ENCODE data around the gene CINP. TPM values are rescaled to one million over a fixed set of nuclear protein-coding genes. Genes with fewer than 3 reads are reported as not detected.

CINP gene
- total and polyA plus RNA-seq, 2 of the 8 experiments (the other 6 are each of a cell fraction or from before 2014, with no cell fraction given) = 47.8 to 51.6 TPM

DNA sequence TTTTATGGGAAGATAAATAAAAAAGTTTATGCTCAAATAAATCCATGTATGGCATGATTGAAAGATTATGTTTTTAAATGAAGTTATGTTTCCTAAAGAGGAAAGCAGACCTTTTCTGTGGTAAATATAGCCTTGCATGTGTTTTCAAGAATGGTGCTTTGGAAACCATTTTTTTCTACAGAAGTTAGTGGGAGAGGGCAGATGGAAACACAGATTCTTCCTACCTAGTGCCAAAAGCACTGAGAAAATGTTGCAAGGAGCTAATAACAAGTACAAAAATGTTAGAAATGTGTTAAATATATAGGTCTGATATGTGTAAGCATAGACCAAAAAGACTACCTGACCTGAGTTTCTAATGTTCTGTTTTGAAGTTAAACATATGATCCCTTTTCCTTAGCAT, 24.4 kb upstream of the CINP start:
- H3K27me3 ChIP-seq (replicated peaks in 1 of 4; ENCODE audit: control insufficient read depth in 3 of 4, extremely low read depth in 1 of 4, insufficient read depth in 3 of 4, low read length in 3 of 4) = no peaks in the 10 kb centered on the region
- no peak for FAIRE-seq
- H3K9me3 ChIP-seq (ENCODE audit: insufficient read depth in 2 of 2, low read depth in 1 of 2, low read length in 1 of 2) = no peaks in the 10 kb centered on the region
- no peak overlapping the region for H3K9ac ChIP-seq (replicated peaks in 1 of 4; ENCODE audit: extremely low read depth in 1 of 4, low read depth in 3 of 4, low read length in 3 of 4)
- no peak overlapping the region for H3K56ac ChIP-seq (replicated peaks; ENCODE audit: insufficient read length, low read depth, low read length)
- H3K36me3 ChIP-seq (ENCODE audit: control insufficient read depth in 2 of 4, insufficient read depth in 4 of 4, low read length in 3 of 4) = peaks cover 0 to 3% (median 0%) of the 10 kb centered on the region in 4 experiments; a peak in 2 of 8 replicates
- H3K79me2 ChIP-seq (ENCODE audit: control insufficient read depth in 1 of 2, insufficient read depth in 2 of 2, low read length in 2 of 2) = no peaks in the 10 kb centered on the region
- H2AFZ ChIP-seq (ENCODE audit: low read length) = no peak overlapping the region
- H3K27ac ChIP-seq (ENCODE audit: low read depth, low read length) = no peak overlapping the region
- peaks cover 0 to 2% (median 0%) of the 10 kb centered on the region in 4 experiments; a peak in 1 of 7 replicates for H3K4me1 ChIP-seq (replicated peaks in 1 of 4; ENCODE audit: control insufficient read depth in 3 of 4, insufficient read depth in 4 of 4, low read length in 3 of 4)
- H4K91ac ChIP-seq (replicated peaks; ENCODE audit: insufficient read length, low read length) = no peak overlapping the region
- H3K79me1 ChIP-seq (ENCODE audit: low read depth, low read length) = no peaks in the 10 kb centered on the region
- H3K23ac ChIP-seq (ENCODE audit: insufficient read length) = no peak overlapping the region
- H3K4me3 ChIP-seq (ENCODE audit: extremely low read depth in 1 of 4, insufficient read depth in 2 of 4, low read depth in 3 of 4, low read length in 4 of 4) = no peak overlapping the region
- no peaks in the 10 kb centered on the region for H4K20me1 ChIP-seq (replicated peaks in 1 of 2; ENCODE audit: control insufficient read depth in 1 of 2, insufficient read depth in 2 of 2, low read length in 2 of 2)
- no peak overlapping the region for H2BK15ac ChIP-seq (ENCODE audit: low read length)
- H2BK20ac ChIP-seq (ENCODE audit: low read length) = no peak overlapping the region
- H3K4me2 ChIP-seq (ENCODE audit: insufficient read depth in 1 of 2, low read depth in 2 of 2, low read length in 2 of 2) = no peak overlapping the region
- no peak overlapping the region for H2BK120ac ChIP-seq (replicated peaks; ENCODE audit: low read depth, low read length)
- ChIA-PET CTCF (ENCODE audit: partially characterized antibody) (no interaction called here), POLR2A (ENCODE audit: partially characterized antibody) (no interaction called here)
- no peak overlapping the region for H3K14ac ChIP-seq (ENCODE audit: insufficient read length)
- H2BK5ac ChIP-seq (ENCODE audit: low read depth, low read length) = no peak overlapping the region
- TF ChIP-seq CHD1 (IDR thresholded peaks at IDR 0.05; ENCODE audit: low read depth, low read length) (no peak), ASH2L (IDR thresholded peaks at IDR 0.05; ENCODE audit: low read length) (no peak), SP2 (IDR thresholded peaks at IDR 0.05; ENCODE audit: low read length) (no peak), RNF2 (IDR thresholded peaks at IDR 0.05; ENCODE audit: borderline replicate concordance, low read depth, low read length, missing control alignments, poor library complexity, severe bottlenecking) (no peak), KDM5A (IDR thresholded peaks at IDR 0.05; ENCODE audit: low read length) (no peak), RXRA (IDR thresholded peaks at IDR 0.05; ENCODE audit: insufficient read depth, low read depth, low read length) (no peak), RBBP5 (IDR thresholded peaks at IDR 0.05; ENCODE audit: borderline replicate concordance, low read depth, low read length) (no peak), BCL11A (IDR thresholded peaks at IDR 0.05; ENCODE audit: low read depth in 2 of 2, low read length in 2 of 2) (no peak), EZH2 (IDR thresholded peaks at IDR 0.05; ENCODE audit: low read depth, low read length, severe bottlenecking) (no peak), BRCA1 (IDR thresholded peaks at IDR 0.05; ENCODE audit: low read depth, low read length) (no peak), FOSL1 (IDR thresholded peaks at IDR 0.05; ENCODE audit: insufficient read depth, low read depth, low read length) (no peak), KDM4A (IDR thresholded peaks at IDR 0.05; ENCODE audit: low read depth, low read length, severe bottlenecking) (no peak), RFX5 (IDR thresholded peaks at IDR 0.05; ENCODE audit: borderline replicate concordance, low read depth, low read length) (no peak), TCF12 (IDR thresholded peaks at IDR 0.05; ENCODE audit: low read depth, low read length) (no peak), EP300 (IDR thresholded peaks at IDR 0.05; ENCODE audit: borderline replicate concordance in 1 of 2, low read depth in 2 of 2, low read length in 2 of 2) (no peak)
- H3K4ac ChIP-seq (replicated peaks; ENCODE audit: insufficient read length, low read depth, low read length) = no peak overlapping the region
- no peak overlapping the region for H3K18ac ChIP-seq (ENCODE audit: extremely low read depth, low read length)
- H3K23me2 ChIP-seq (ENCODE audit: low read depth, low read length) = no peaks in the 10 kb centered on the region; the same call in 1 of the 2 replicates
- H2BK12ac ChIP-seq (ENCODE audit: low read depth, low read length) = no peak overlapping the region
- no peak overlapping the region for H4K8ac ChIP-seq (ENCODE audit: extremely low read depth, insufficient read depth, low read length)
- no peak overlapping the region for H2AK5ac ChIP-seq (ENCODE audit: low read depth, low read length)
- no peak overlapping the region for H4K5ac ChIP-seq (ENCODE audit: insufficient read length, low read depth, low read length)
- no peak for DNase-seq (ENCODE audit: low read depth in 1 of 2, low spot score in 2 of 2)
